PC-3 (cell line): ENCODE measurements around the gene KLHL30. TPM values are rescaled to one million over a fixed set of nuclear protein-coding genes. Genes with fewer than 3 reads are reported as not detected.

Experiments
- ATAC-seq: fragments of 200-7000 bp; cut with Tn5 transposase; 2 replicates; pipeline ENCODE4 v1.9.1; 2020; ENCODE audit warnings: mild to moderate bottlenecking, moderate library complexity
- BruUV-seq: library from RNA; stranded (reverse); fragments of 400-500 nt; replicated peaks from 2 replicates; lab custom pipeline; 2021; lab: Mats Ljungman, UMichigan
- CTCF ChIA-PET: fragments of 300-600 bp; sonication (Branson Sonifier 250); formaldehyde crosslinking; loops from one replicate; lab custom pipeline; 2022; ENCODE audit warnings: antibody characterized with exemption; lab: Charles Lee
- POLR2A ChIA-PET: fragments of 300-600 bp; sonication (Branson Sonifier 250); formaldehyde crosslinking; loops from one replicate; lab custom pipeline; 2022; ENCODE audit warnings: antibody characterized with exemption; ENCODE audit not compliant: unreplicated experiment; lab: Charles Lee
- DNase-seq: peaks from one replicate; pipeline ENCODE4 v3.0.0-alpha.2; 2015
- H2AFZ ChIP-seq: fragments of 300-600 bp; sonication (generic); 2 replicates; pipeline ENCODE4 v1.6.0; 2016; ENCODE audit warnings: antibody characterized with exemption, low read length
- H3F3A ChIP-seq: fragments of 300-600 bp; sonication (generic); one replicate; pipeline ENCODE4 v1.6.0; 2017; ENCODE audit warnings: antibody characterized with exemption, low read length, control low read depth, mild to moderate bottlenecking; ENCODE audit not compliant: unreplicated experiment
- H3K27ac ChIP-seq: fragments of 300-600 bp; sonication (generic); 2 replicates; pipeline ENCODE4 v1.5.1; 2016; ENCODE audit warnings: mild to moderate bottlenecking, low read length
- H3K27me3 ChIP-seq: fragments of 300-600 bp; sonication (generic); 2 replicates; pipeline ENCODE4 v1.6.1; 2016; ENCODE audit warnings: low read length, mixed read lengths
- H3K36me3 ChIP-seq: fragments of 300-600 bp; sonication (generic); 2 replicates; pipeline ENCODE4 v1.6.1; 2016; ENCODE audit warnings: low read depth, mixed run types, low read length, mixed read lengths
- H3K4me1 ChIP-seq: fragments of 300-600 bp; sonication (generic); 2 replicates; pipeline ENCODE4 v1.5.1; 2016; ENCODE audit warnings: low read length; ENCODE audit not compliant: insufficient read depth
- H3K4me2 ChIP-seq: fragments of 300-600 bp; sonication (generic); 2 replicates; pipeline ENCODE4 v1.6.0; 2016; ENCODE audit warnings: low read length
- H3K4me3 ChIP-seq: fragments of 300-600 bp; sonication (generic); 2 replicates; pipeline ENCODE4 v1.5.1; 2016; ENCODE audit warnings: mild to moderate bottlenecking, low read length, mixed read lengths
- H3K79me2 ChIP-seq: fragments of 300-600 bp; sonication (generic); 2 replicates; pipeline ENCODE4 v1.6.1; 2017; ENCODE audit warnings: low read length, mixed read lengths
- H3K9ac ChIP-seq: fragments of 300-600 bp; sonication (generic); 2 replicates; pipeline ENCODE4 v1.6.0; 2016; ENCODE audit warnings: mild to moderate bottlenecking, low read length
- H3K9me2 ChIP-seq: fragments of 300-600 bp; sonication (generic); replicated peaks from 2 replicates; pipeline ENCODE4 v1.6.1; 2016; ENCODE audit warnings: mixed run types, low read length, mixed read lengths
- H3K9me3 ChIP-seq: fragments of 300-600 bp; sonication (generic); 2 replicates; pipeline ENCODE4 v1.6.1; 2016; ENCODE audit warnings: low read length, mixed read lengths
- H4K20me1 ChIP-seq: fragments of 300-600 bp; sonication (generic); 2 replicates; pipeline ENCODE4 v1.6.1; 2016; ENCODE audit warnings: low read length, mixed read lengths
- CTCF ChIP-seq: fragments of 300-600 bp; sonication (generic); conservative IDR thresholded peaks from 2 replicates; pipeline ENCODE4 v1.5.1; 2017; ENCODE audit warnings: antibody characterized with exemption, low read depth, mild to moderate bottlenecking, low read length
- EZH2 ChIP-seq: fragments of 300-600 bp; sonication (generic); IDR thresholded peaks from one replicate; pipeline ENCODE4 v1.6.1; 2017; ENCODE audit warnings: antibody characterized with exemption, mild to moderate bottlenecking, low read length; ENCODE audit not compliant: unreplicated experiment
- EZH2phosphoT487 ChIP-seq: fragments of 300-600 bp; sonication (generic); IDR thresholded peaks from 2 replicates; pipeline ENCODE4 v1.6.1; 2018; ENCODE audit warnings: mild to moderate bottlenecking, antibody characterized with exemption, low read length, borderline replicate concordance
- intact Hi-C: fragments of 100-400 bp; cut with micrococcal nuclease; formaldehyde crosslinking; loops from 2 replicates; pipeline ENCODE4 v1.9.0; 2023
- total RNA-seq: library from RNA; depleted of rRNA; stranded (reverse); fragments of >200 nt; gene quantifications from 2 replicates; pipeline ENCODE4 v1.2.3, GENCODE V29; 2014

Gene KLHL30
- total RNA-seq, 1 experiment from 2014 or later, result not detected

- H3K4me2 ChIP-seq, result no peak overlapping the region
Observed at GRCh38 chr2:238136820-238137537, 1.5 kb upstream of the KLHL30 start.

GRCh38 chr2:238137885-238138284 lies 583 bp upstream of the KLHL30 start:
- TF ChIP-seq CTCF, result no peak
- TF ChIP-seq EZH2phosphoT487, result no peak
- TF ChIP-seq EZH2, result no peak
- Histone ChIP-seq H2AFZ (no peak overlapping the region), H3K4me1 (peaks cover 17% of the 10 kb centered on the region), H3K36me3 (no peaks in the 10 kb centered on the region), H3K79me2 (no peaks in the 10 kb centered on the region), H3K9me3 (no peaks in the 10 kb centered on the region), H3K27ac (no peak overlapping the region), H3K4me2 (no peak overlapping the region), H3K4me3 (no peak overlapping the region), H3K9ac (no peak overlapping the region), H3F3A (no peaks in the 10 kb centered on the region), H3K27me3 (no peaks in the 10 kb centered on the region), H3K9me2 (no peaks in the 10 kb centered on the region), H4K20me1 (no peaks in the 10 kb centered on the region)
- ChIA-PET POLR2A (no interaction called here), CTCF (no interaction called here)
- BruUV-seq, result no TSS peak
- intact Hi-C loops, result no loop called here
- no peak for DNase-seq
- no peak for ATAC-seq

More at GRCh38 chr2:238136820-238137537, 1.5 kb upstream of the KLHL30 start:
- H3K27me3 ChIP-seq, result no peaks in the 10 kb centered on the region
- DNase-seq, result no peak
- TF ChIP-seq EZH2phosphoT487, result no peak
- no peak for TF ChIP-seq CTCF
- TF ChIP-seq EZH2, result no peak
- H3K79me2 ChIP-seq, result no peaks in the 10 kb centered on the region
- no peaks in the 10 kb centered on the region for H3K36me3 ChIP-seq
- H3K9me3 ChIP-seq, result no peaks in the 10 kb centered on the region
- BruUV-seq, result no TSS peak
- intact Hi-C loops, result no loop called here
- H4K20me1 ChIP-seq, result no peaks in the 10 kb centered on the region
- H3K9me2 ChIP-seq, result no peaks in the 10 kb centered on the region
- no peak overlapping the region for H3K9ac ChIP-seq
- no peaks in the 10 kb centered on the region for H3F3A ChIP-seq
- H2AFZ ChIP-seq, result no peak overlapping the region
- H3K27ac ChIP-seq, result no peak overlapping the region
- ATAC-seq, result no peak
- peaks cover 8% of the 10 kb centered on the region for H3K4me1 ChIP-seq
- ChIA-PET POLR2A (no interaction called here), CTCF (interaction anchor here (0.5 kb wide), 1 partner anchor 10 kb away, joined by 3 read pairs; no protein-coding TSS in a partner anchor)
- H3K4me3 ChIP-seq, result no peak overlapping the region
